ENCODE results near the gene NAALADL2.

- TF ChIP-seq CTCF (IDR thresholded peaks at IDR 0.05; ENCODE audit: borderline replicate concordance, extremely low read depth, low read length, poor library complexity, severe bottlenecking) (no peak), EZH2 (IDR thresholded peaks at IDR 0.05; ENCODE audit: borderline replicate concordance, low read depth, low read length, severe bottlenecking) (no peak)
These were observed 442.6 kb downstream of the NAALADL2 start for GRCh38 chr3:175301741-175302140.

Data from DND-41 (cell line).